Lung microvascular endothelial cell (primary cell): ENCODE measurements around the gene HAPLN3. TPM values are rescaled to one million over a fixed set of nuclear protein-coding genes. Genes with fewer than 3 reads are reported as not detected.

ENCODE experiments used
- DNase-seq, 2 donors: peaks; one replicate each; pipeline versions ENCODE4 v3.0.0 to v3.0.0-alpha.2; 2010; ENCODE audit warnings: low read depth in 2 of 2
- total RNA-seq: library from RNA; depleted of rRNA; stranded (reverse); fragments of >200 nt; gene quantifications from 2 replicates; pipeline ENCODE4 v1.2.1, GENCODE V29; 2014

Gene HAPLN3
- total RNA-seq, 1 donor from 2014 or later: 76.0 TPM

GRCh38 chr15:88911766-88912118, 16.4 kb upstream of the HAPLN3 start:
- no peak for DNase-seq

DNA sequence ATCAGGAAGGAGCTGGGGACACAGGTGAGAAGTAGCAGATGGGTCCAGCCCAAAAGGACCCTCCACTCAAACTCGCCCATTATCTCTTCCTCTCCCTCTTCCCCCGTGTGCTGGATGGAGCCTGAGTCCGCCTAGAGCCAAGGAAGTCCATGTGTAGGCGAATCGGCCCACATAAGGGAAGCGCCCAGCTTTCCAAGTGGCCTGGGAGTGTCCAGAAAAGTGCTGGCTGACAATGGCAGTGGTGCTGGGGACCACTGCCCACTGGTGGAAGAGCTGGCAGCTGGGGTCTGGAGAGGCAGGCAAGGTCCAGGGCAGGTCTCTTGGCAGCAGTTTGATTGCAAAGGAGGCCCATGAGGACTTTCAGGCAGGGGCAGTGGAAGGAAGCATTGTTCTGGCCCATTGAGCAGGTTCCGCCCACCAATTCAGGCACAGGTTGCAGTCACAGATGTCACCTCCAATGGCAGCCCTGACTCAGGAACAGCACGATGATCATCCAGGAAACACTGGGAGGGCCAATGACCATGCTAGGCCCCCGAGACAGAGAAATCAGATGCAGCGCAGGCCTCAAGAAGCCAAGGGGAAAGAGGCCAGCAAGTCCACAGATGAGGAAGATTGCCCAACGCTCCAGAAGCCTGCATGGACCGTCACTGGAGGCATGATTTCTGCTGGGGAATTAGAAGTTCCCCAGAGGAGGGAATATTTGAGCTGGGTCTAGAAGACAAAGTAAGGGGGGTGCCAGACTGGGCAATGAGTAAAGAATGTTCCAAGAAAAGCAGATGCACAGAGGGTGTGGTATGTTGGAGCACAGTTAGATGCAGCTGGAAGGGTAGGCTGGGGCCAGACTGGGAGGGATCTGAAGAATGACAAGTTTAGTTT, 14.8 kb upstream of the HAPLN3 start:
- no peak for DNase-seq

- DNase-seq: no peak
Measured at GRCh38 chr15:88908697-88909621, 13.6 kb upstream of the HAPLN3 start.

- DNase-seq: no peak
Measured at GRCh38 chr15:88908123-88908522, 12.8 kb upstream of the HAPLN3 start.

DNA sequence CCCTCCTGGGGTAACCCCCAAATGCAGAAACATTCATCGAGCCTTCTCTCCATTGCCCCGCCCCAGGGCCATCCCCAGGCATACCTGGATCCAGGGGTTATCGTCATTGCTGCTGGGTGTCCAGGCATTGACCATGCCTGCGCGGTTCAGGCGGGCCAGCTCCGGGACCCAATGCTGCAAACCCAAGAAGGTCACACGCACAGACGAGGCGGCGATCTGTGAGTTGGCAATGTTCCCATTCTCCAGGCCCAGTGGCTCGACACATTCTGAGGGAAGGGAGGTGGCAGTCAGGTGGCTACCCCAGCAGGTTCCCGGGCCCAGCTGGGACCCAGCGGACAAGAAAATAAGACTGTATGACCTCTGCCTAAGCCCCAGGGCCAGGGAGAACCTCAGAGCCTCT, 11.8 kb upstream of the HAPLN3 start:
- no peak for DNase-seq

DNA sequence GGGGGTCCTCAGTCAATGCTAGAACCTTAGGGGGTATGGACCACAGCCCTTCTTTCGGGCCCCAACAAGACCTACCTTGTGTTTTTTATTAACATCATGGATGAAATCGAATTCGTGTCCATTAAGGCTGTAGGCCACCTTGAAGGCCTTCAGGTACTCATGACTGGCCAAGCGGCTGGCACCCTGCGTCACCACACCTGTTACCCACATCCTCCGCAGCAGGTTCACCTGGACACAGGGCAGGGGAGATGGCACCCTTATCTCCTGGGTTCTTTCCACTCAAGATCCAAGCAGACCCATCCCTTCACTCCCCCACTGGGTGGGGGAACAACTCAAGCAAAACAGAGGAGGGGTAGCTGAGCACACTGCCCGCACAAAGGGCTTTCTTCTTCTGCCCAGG, 11.2 kb upstream of the HAPLN3 start:
- DNase-seq: no peak

- DNase-seq: no peak
Measured at GRCh38 chr15:88906130-88906529, 10.8 kb upstream of the HAPLN3 start.

- no peak for DNase-seq
Measured at GRCh38 chr15:88905576-88905975, 10.2 kb upstream of the HAPLN3 start.

- peak; percentile 74 to 79 for DNase-seq
Measured at GRCh38 chr15:88904624-88905327, 9.4 kb upstream of the HAPLN3 start.

DNA sequence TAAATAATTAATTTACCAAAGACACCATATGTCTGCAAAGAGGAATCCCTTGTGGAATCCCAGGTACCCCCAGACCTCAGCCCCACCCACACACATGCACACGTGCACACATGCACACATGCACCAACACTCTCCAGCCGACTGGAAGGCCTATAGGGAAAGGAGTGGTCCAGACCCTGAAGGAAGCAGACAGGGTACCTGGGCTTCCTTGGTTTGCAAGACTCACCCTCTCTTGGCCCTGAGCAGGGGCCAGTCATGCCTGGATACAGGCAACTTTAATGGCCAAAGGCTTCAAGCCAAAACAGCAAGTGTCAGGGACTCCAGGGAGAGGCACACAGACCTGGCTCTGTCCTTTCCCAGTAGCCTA, 8.9 kb upstream of the HAPLN3 start:
- no peak for DNase-seq

GRCh38 chr15:88902846-88903245, 7.5 kb upstream of the HAPLN3 start:
- no peak for DNase-seq

GRCh38 chr15:88902221-88902835, 7.0 kb upstream of the HAPLN3 start:
- DNase-seq: no peak

DNA sequence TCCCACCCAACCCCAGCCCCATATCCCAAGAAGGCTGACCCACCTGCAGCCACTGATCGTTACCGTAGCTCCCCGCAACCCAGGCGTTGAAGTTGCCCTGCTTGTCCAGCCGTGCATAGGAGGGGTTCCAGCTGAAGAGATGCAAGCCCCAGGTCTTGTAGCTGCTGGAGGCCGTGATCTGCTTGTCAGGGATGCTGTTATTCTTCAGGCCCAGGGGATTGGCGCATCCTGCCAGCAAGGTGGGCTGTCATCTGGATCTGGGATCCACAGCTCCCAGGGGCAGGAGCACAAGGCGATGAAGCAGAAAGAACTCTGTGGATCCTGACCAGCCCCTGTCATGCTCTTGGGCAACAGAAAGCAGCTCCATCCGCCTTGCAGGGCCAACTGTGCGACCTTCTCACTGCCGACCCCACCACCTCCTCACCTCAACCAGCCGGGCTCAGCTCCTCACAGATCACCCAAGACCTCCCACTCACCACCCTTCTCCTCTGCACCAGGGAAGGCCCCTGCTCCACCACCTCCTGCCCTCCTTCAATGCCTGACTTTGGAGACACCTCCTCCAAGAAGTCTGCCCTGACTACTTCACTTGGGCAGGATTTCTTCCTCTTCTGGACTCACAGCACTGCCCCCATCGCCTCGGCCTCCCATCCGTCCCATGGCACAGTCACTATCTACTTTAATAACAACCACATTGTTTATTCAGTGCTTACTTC, 6.3 kb upstream of the HAPLN3 start:
- DNase-seq: no peak

GRCh38 chr15:88900982-88901418, 5.7 kb upstream of the HAPLN3 start:
- no peak for DNase-seq

DNA sequence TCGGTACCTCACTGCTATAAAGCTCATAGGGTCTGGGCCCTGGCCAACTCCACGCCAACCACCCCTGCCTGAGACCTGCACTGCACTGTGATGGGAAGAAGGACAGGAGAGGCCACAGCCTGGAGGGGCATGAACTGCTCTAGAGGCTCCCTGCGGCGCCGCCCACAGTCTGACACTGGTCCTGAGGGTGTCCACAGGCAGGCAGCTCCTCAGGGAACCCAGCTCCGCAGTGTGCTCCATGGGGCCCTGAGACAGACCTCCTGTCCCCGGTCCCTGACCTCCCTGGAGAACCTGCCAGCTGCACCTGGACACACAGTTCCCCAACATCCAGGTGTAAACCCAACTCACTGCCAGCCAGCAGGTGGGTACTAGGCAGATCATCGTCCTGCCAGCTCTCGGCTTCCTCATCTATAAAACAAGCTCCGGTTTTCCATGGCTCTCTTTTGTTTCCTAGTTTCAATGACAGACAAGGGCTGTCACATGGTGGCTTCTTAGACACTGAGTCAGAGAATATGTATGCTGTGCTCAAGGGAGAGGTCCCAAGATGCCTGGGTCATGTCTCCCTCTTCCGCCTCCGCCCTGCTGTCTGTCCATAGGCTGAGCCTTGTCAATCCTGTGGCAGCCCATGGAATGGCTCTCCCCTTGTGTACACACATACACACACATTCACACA, 5.1 kb upstream of the HAPLN3 start:
- DNase-seq: peak in 1 of 2 donors; percentile 51

DNA sequence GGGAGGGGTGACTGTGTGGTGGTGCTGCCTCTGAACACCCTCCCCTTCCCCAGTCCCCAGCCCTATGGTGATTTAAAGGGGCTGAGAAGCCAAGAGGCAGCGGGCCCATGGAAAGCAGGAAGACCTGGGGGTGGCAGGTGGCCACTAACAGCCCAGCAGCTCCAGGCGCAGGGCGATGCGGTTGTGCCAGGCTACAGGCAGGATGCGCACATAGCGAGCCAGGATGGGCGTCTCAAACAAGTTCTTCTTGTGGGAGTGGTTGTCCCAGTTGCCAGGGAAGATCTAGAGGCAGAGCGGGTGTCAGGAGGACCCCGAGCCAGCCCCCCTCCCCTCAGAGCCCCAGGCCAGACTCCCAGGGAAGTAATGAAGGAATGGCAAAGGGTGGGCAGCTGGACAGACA, 3.9 kb upstream of the HAPLN3 start:
- DNase-seq: no peak

DNA sequence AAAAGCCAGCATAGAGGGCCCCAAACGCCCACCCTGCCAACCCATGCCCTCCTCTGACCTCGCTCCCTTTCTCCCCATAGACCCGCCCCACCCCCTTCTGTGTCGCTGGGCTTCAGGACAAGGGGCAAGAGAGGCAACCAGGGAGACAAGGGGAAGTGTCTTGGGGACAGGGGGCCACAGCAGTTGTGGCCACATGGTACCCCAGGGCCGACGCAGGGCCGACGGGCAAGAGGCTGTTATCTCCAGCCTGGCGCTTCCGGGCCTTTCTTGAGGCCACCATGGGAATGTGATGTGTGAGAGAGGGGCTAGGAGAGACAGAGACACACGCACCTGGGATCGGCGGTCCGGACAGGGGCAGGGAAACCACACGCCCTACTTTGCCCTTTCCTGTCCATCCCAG, 3.4 kb upstream of the HAPLN3 start:
- no peak for DNase-seq

DNA sequence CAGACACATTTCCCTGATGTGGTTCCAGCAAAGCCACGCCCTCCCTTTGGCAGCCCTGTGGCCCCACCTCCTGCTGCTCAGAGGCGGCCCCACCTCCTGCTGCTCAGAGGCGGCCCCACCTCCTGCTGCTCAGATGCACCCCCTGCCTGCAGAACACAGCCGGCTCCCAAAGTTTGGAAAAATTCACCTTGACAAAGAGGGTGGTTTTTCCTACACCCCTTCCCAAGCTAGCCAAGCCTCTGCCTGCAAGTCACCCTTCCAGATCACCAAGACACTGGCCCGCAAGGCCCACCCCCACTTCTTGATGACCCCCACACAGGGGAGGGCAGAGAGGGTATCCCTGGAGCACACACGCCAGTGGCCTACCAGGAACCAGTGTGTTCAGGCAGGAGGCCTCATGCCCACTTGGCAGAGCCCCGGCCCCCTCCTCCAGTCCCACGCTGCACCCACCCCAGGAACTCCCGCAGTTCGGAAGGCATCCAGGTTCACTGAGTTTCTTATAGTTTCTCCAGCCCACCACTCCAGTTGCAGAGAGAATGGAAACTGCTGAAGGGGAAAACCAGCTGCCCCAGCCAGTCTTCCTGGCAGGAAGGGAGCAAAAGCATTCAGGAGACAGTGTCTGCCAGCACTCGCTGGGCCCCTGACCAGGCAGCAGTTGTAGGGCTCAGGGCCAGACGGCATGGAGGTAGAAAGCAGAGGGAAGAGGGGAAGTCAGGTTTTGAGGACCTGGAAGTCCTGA, 2.3 kb upstream of the HAPLN3 start:
- peak; percentile 64 to 87 for DNase-seq

DNA sequence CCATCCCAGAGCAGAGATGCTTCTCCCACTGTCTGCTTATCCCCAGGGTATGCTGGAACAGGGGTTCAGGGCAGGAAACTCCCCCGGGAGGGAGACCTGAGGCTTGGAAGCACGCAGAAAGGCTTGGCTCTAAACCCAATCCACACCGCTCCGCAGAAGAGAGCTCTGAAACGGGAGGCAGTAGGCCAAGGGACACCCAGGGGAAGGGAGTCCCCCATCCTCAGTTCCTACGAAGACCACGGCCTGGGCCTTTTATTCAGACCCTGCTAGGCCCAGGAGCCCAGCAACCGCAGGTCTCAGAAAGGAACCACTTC, 1.8 kb upstream of the HAPLN3 start:
- DNase-seq: no peak
